HG02840 (cell line): ENCODE data around the gene TNPO3.
"Not testable (repeated sequence)": the region's sequence is repeated elsewhere in the genome, so short reads cannot be mapped to it uniquely, and the experiment has no call there.

Experiments
- ATAC-seq: cut with Tn5 transposase; IDR thresholded peaks from one replicate; pipeline ENCODE4 v1.9.1; 2021; ENCODE audit warnings: mild to moderate bottlenecking, moderate library complexity, moderate number of reproducible peaks; ENCODE audit not compliant: unreplicated experiment, low FRiP score

Gene TNPO3

GRCh38 chr7:128928159-128928813 is 126.6 kb downstream of the TNPO3 start:
- ATAC-seq = no peak

- no peak for ATAC-seq
These were observed 130.0 kb downstream of the TNPO3 start for GRCh38 chr7:128924707-128925588.

GRCh38 chr7:128923411-128923800 is 131.5 kb downstream of the TNPO3 start:
- ATAC-seq = no peak

GRCh38 chr7:128922496-128923410 is 132.2 kb downstream of the TNPO3 start:
- no peak for ATAC-seq

GRCh38 chr7:128921866-128922440 is 133.0 kb downstream of the TNPO3 start:
- ATAC-seq = no peak

GRCh38 chr7:128920913-128921582 is 133.9 kb downstream of the TNPO3 start:
- ATAC-seq = no peak

- ATAC-seq = no peak
These were observed 134.8 kb downstream of the TNPO3 start for GRCh38 chr7:128919881-128920799.

- ATAC-seq = no peak
These were observed 135.7 kb downstream of the TNPO3 start for GRCh38 chr7:128919241-128919640.

- ATAC-seq = no peak
These were observed 136.8 kb downstream of the TNPO3 start for GRCh38 chr7:128918016-128918665.

GRCh38 chr7:128917122-128917521 is 137.8 kb downstream of the TNPO3 start:
- ATAC-seq = no peak

GRCh38 chr7:128916643-128916915 is 138.3 kb downstream of the TNPO3 start:
- ATAC-seq = no peak

- no peak for ATAC-seq
These were observed 138.9 kb downstream of the TNPO3 start for GRCh38 chr7:128915841-128916642.

- ATAC-seq = no peak
These were observed 139.6 kb downstream of the TNPO3 start for GRCh38 chr7:128915271-128915819.

GRCh38 chr7:128914566-128915151 is 140.3 kb downstream of the TNPO3 start:
- ATAC-seq = no peak

GRCh38 chr7:128913870-128914565 is 140.9 kb downstream of the TNPO3 start:
- ATAC-seq = no peak

- ATAC-seq = not testable (repeated sequence)
These were observed 142.0 kb downstream of the TNPO3 start for GRCh38 chr7:128912709-128913495.
